IPS-20b (cell line): ENCODE results near the gene SLC15A5.

Source experiments
- H3K27ac ChIP-seq: one replicate; pipeline ENCODE4 v1.5.1; 2013; ENCODE audit warnings: low read length
- H3K27me3 ChIP-seq: 2 replicates; pipeline ENCODE4 v1.6.1; 2013; ENCODE audit warnings: mild to moderate bottlenecking, low read length, inconsistent platforms; ENCODE audit not compliant: insufficient read depth
- H3K36me3 ChIP-seq: 2 replicates; pipeline ENCODE4 v1.6.1; 2013; ENCODE audit warnings: low read depth, mild to moderate bottlenecking, inconsistent platforms, low read length, moderate library complexity; ENCODE audit not compliant: insufficient read depth
- H3K4me1 ChIP-seq: 2 replicates; pipeline ENCODE4 v1.6.1; 2013; ENCODE audit warnings: mild to moderate bottlenecking, control low read depth, inconsistent platforms, low read length, moderate library complexity; ENCODE audit not compliant: insufficient read depth
- H3K4me3 ChIP-seq: 2 replicates; pipeline ENCODE4 v1.5.1; 2013; ENCODE audit warnings: mild to moderate bottlenecking, low read length, inconsistent platforms
- H3K9ac ChIP-seq: 2 replicates; pipeline ENCODE4 v1.6.1; 2013; ENCODE audit warnings: low read depth, mild to moderate bottlenecking, inconsistent platforms, low read length, moderate library complexity
- H3K9me3 ChIP-seq: 2 replicates; pipeline ENCODE4 v1.6.1; 2013; ENCODE audit warnings: mild to moderate bottlenecking, low read depth, low read length, inconsistent platforms; ENCODE audit not compliant: insufficient read depth

The SLC15A5 gene

GRCh38 chr12:16277585-16277984 is at the start of gene SLC15A5:
Gene SLC15A5 (minus strand): TSS chr12:16277685. CDS start chr12:16277685, 0 bp downstream.
- H3K9me3 ChIP-seq: no peaks in the 10 kb centered on the region
- no peak within 1 kb of the TSS for H3K4me3 ChIP-seq
- H3K27ac ChIP-seq: no peak within 1 kb of the TSS
- no peaks in the 10 kb centered on the region for H3K27me3 ChIP-seq
- no peak within 1 kb of the TSS for H3K9ac ChIP-seq
- no peaks in the 10 kb centered on the region for H3K4me1 ChIP-seq
- no peaks in the 10 kb centered on the region for H3K36me3 ChIP-seq

GRCh38 chr12:16325426-16325825 is 47.9 kb upstream of the SLC15A5 start:
- Histone ChIP-seq H3K4me1 (no peaks in the 10 kb centered on the region; the same call in 1 of the 2 replicates), H3K9ac (no peak overlapping the region), H3K27me3 (no peaks in the 10 kb centered on the region), H3K27ac (no peak overlapping the region), H3K4me3 (no peak overlapping the region), H3K36me3 (no peaks in the 10 kb centered on the region), H3K9me3 (no peaks in the 10 kb centered on the region; the same call in 1 of the 2 replicates)

GRCh38 chr12:16324772-16325171 is 47.3 kb upstream of the SLC15A5 start:
- Histone ChIP-seq H3K27me3 (no peaks in the 10 kb centered on the region), H3K36me3 (no peaks in the 10 kb centered on the region), H3K9me3 (no peaks in the 10 kb centered on the region; the same call in 1 of the 2 replicates), H3K27ac (no peak overlapping the region), H3K9ac (no peak overlapping the region), H3K4me1 (no peaks in the 10 kb centered on the region; the same call in 1 of the 2 replicates), H3K4me3 (no peak overlapping the region)

GRCh38 chr12:16324272-16324671 is 46.8 kb upstream of the SLC15A5 start:
- H3K4me3 ChIP-seq: no peak overlapping the region
- H3K36me3 ChIP-seq: no peaks in the 10 kb centered on the region
- H3K9me3 ChIP-seq: no peaks in the 10 kb centered on the region; the same call in 1 of the 2 replicates
- no peak overlapping the region for H3K9ac ChIP-seq
- no peak overlapping the region for H3K27ac ChIP-seq
- H3K4me1 ChIP-seq: no peaks in the 10 kb centered on the region; the same call in 1 of the 2 replicates
- no peaks in the 10 kb centered on the region for H3K27me3 ChIP-seq

GRCh38 chr12:16323638-16324037 is 46.2 kb upstream of the SLC15A5 start:
- H3K4me1 ChIP-seq: no peaks in the 10 kb centered on the region; the same call in 1 of the 2 replicates

GRCh38 chr12:16323010-16323409 is 45.5 kb upstream of the SLC15A5 start:
- Histone ChIP-seq H3K4me3 (no peak overlapping the region), H3K9me3 (no peaks in the 10 kb centered on the region; the same call in 1 of the 2 replicates), H3K27ac (no peak overlapping the region), H3K4me1 (no peaks in the 10 kb centered on the region; the same call in 1 of the 2 replicates), H3K27me3 (no peaks in the 10 kb centered on the region), H3K9ac (no peak overlapping the region), H3K36me3 (no peaks in the 10 kb centered on the region)

More at GRCh38 chr12:16323638-16324037, 46.2 kb upstream of the SLC15A5 start:
- H3K36me3 ChIP-seq: no peaks in the 10 kb centered on the region
- no peak overlapping the region for H3K4me3 ChIP-seq
- H3K27ac ChIP-seq: no peak overlapping the region
- no peak overlapping the region for H3K9ac ChIP-seq
- H3K9me3 ChIP-seq: no peaks in the 10 kb centered on the region; the same call in 1 of the 2 replicates
- H3K27me3 ChIP-seq: no peaks in the 10 kb centered on the region

- Histone ChIP-seq H3K9ac (no peak overlapping the region), H3K9me3 (peaks cover 22% of the 10 kb centered on the region), H3K27ac (no peak overlapping the region), H3K4me3 (no peak overlapping the region), H3K4me1 (no peaks in the 10 kb centered on the region), H3K36me3 (no peaks in the 10 kb centered on the region), H3K27me3 (no peaks in the 10 kb centered on the region)
These were observed 33.4 kb upstream of the SLC15A5 start for GRCh38 chr12:16310934-16311333.

GRCh38 chr12:16307856-16308475 is 30.5 kb upstream of the SLC15A5 start:
- Histone ChIP-seq H3K4me1 (no peaks in the 10 kb centered on the region), H3K9me3 (peaks cover 22% of the 10 kb centered on the region), H3K27ac (no peak overlapping the region), H3K27me3 (no peaks in the 10 kb centered on the region), H3K36me3 (no peaks in the 10 kb centered on the region), H3K9ac (no peak overlapping the region), H3K4me3 (no peak overlapping the region)

- H3K27me3 ChIP-seq: no peaks in the 10 kb centered on the region
- no peak overlapping the region for H3K4me3 ChIP-seq
- H3K36me3 ChIP-seq: no peaks in the 10 kb centered on the region
- H3K27ac ChIP-seq: no peak overlapping the region
- peaks cover 5% of the 10 kb centered on the region; the same call in 1 of the 2 replicates for H3K9me3 ChIP-seq
- no peaks in the 10 kb centered on the region; the same call in 1 of the 2 replicates for H3K4me1 ChIP-seq
- H3K9ac ChIP-seq: no peak overlapping the region
These were observed 26.5 kb upstream of the SLC15A5 start for GRCh38 chr12:16303939-16304338.

- Histone ChIP-seq H3K4me1 (no peaks in the 10 kb centered on the region; the same call in 1 of the 2 replicates), H3K27ac (no peak overlapping the region), H3K9ac (no peak overlapping the region), H3K4me3 (no peak overlapping the region), H3K9me3 (no peaks in the 10 kb centered on the region), H3K36me3 (no peaks in the 10 kb centered on the region), H3K27me3 (no peaks in the 10 kb centered on the region)
These were observed 23.3 kb upstream of the SLC15A5 start for GRCh38 chr12:16300736-16301135.

- no peaks in the 10 kb centered on the region for H3K9me3 ChIP-seq
- no peak overlapping the region for H3K9ac ChIP-seq
- H3K4me1 ChIP-seq: no peaks in the 10 kb centered on the region; the same call in 1 of the 2 replicates
- no peak overlapping the region for H3K4me3 ChIP-seq
- H3K27ac ChIP-seq: no peak overlapping the region
- H3K36me3 ChIP-seq: no peaks in the 10 kb centered on the region
- H3K27me3 ChIP-seq: no peaks in the 10 kb centered on the region
These were observed 22.6 kb upstream of the SLC15A5 start for GRCh38 chr12:16300122-16300521.

- Histone ChIP-seq H3K9ac (no peak overlapping the region), H3K36me3 (no peaks in the 10 kb centered on the region), H3K4me3 (no peak overlapping the region), H3K9me3 (no peaks in the 10 kb centered on the region), H3K4me1 (no peaks in the 10 kb centered on the region; the same call in 1 of the 2 replicates), H3K27me3 (no peaks in the 10 kb centered on the region), H3K27ac (no peak overlapping the region)
These were observed 21.9 kb upstream of the SLC15A5 start for GRCh38 chr12:16299403-16299802.
